ENCODE data around the gene C4BPB.

C4BPB gene

DNA sequence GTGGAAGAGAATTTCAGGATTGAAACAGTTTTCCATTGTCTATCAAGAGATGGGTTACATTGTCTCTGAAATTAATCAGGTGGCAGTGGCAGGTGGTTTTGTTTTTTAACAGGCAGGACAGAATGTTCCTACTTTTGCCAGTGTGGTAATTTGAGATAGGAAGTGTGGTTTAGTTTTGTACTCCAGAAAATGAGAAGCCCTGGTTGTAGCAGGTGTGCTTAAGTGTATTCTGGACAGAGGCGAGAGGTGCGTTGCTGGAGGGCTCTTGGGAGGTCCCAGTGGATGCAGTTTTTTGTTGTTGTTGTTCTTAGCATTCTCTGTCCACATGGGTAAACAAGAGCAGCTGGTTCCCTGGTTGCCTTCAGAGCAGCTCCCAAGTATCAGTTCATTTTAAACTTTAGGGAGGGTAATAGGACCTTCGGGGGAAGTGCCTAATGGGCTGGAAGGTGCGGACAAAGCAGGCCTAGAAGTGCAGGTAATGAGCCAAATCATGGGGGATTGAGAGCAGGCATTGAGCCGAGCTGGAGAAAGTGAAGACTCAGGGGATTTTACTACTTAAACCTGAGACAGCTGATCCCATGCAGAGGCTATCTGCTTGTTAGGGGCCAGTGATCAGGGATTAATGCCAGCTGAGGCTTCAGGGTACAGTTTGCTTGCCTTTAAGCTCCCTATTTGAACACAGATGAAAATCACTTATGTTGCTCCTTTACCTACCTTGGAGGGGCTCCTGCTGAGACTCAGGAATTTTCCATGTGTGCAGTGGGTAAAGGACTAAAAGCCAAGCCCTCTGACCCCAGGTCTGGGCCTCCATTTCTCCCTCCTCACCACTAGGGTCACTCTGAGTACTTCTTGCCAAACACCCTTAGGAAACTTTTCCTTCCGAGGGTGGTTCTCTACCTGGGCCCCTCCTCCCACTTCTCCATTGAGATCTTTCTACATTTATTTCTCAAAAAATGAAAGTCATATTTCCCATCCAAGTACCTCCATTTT lies 29.5 kb upstream of the C4BPB start:
- FAIRE-seq = no peak
- no peak for TF ChIP-seq TAF1 (IDR thresholded peaks at IDR 0.05; ENCODE audit: low read depth, low read length)
- no peak for TF ChIP-seq SPI1 (IDR thresholded peaks at IDR 0.05; ENCODE audit: low read depth, low read length)
- TF ChIP-seq POLR2A (IDR thresholded peaks at IDR 0.05; ENCODE audit: low read depth, low read length) = no peak
- TF ChIP-seq POU2F2 (IDR thresholded peaks at IDR 0.05; ENCODE audit: low read depth, low read length) = no peak
- TF ChIP-seq PAX5 (IDR thresholded peaks at IDR 0.05; ENCODE audit: insufficient read depth, low read length, severe bottlenecking) = no peak
- no peak for TF ChIP-seq POLR2AphosphoS5 (IDR thresholded peaks at IDR 0.05; ENCODE audit: low read depth, low read length)
- no peak for DNase-seq (ENCODE audit: insufficient read length, low spot score)

DNA sequence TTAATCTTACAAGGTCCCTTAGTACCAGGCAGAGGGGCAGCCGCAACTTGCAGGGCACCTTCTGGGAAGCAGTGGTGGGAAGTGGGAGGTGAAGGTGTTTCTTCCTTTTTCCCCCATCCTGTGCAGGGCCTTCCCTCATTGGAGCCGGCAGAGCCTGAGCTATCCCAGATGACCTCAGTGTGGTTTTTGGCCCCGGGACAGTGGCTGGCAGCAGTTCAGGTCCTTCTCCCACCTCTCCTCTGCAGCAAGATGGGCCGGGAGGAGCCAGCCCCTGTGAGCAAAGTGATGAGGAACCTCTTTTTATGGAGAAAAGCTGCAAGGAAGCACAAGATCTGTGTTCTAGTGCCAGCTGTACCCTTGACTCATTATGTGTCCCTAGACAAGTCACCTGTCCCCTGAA lies 28.8 kb upstream of the C4BPB start:
- no peak for FAIRE-seq
- DNase-seq (ENCODE audit: insufficient read length, low spot score) = no peak
- TF ChIP-seq SPI1 (IDR thresholded peaks at IDR 0.05; ENCODE audit: low read depth, low read length) (no peak), POLR2AphosphoS5 (IDR thresholded peaks at IDR 0.05; ENCODE audit: low read depth, low read length) (no peak), TAF1 (IDR thresholded peaks at IDR 0.05; ENCODE audit: low read depth, low read length) (no peak), POLR2A (IDR thresholded peaks at IDR 0.05; ENCODE audit: low read depth, low read length) (no peak), PAX5 (IDR thresholded peaks at IDR 0.05; ENCODE audit: insufficient read depth, low read length, severe bottlenecking) (no peak), POU2F2 (IDR thresholded peaks at IDR 0.05; ENCODE audit: low read depth, low read length) (no peak)

DNA sequence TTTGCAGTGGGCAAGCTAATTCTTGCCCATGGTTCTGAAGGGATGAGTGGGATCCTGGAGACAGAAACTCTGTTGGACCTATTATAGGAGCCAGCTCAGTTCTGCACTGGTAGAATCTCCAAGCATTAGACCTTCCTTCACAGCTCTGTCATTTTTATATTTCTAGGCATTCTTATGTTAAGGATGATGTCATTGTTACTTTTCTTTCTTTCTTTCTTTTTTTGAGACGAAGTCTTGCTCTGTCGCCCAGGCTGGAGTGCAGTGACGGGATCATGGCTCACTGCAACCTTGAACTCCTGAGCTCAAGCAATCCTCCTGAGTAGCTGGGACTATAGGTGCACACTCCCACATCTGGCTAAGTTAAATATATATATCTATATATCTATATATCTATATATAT lies 28.1 kb upstream of the C4BPB start:
- no peak for DNase-seq (ENCODE audit: insufficient read length, low spot score)
- no peak for TF ChIP-seq POLR2AphosphoS5 (IDR thresholded peaks at IDR 0.05; ENCODE audit: low read depth, low read length)
- TF ChIP-seq SPI1 (IDR thresholded peaks at IDR 0.05; ENCODE audit: low read depth, low read length) = no peak
- no peak for TF ChIP-seq PAX5 (IDR thresholded peaks at IDR 0.05; ENCODE audit: insufficient read depth, low read length, severe bottlenecking)
- no peak for TF ChIP-seq POU2F2 (IDR thresholded peaks at IDR 0.05; ENCODE audit: low read depth, low read length)
- no peak for TF ChIP-seq POLR2A (IDR thresholded peaks at IDR 0.05; ENCODE audit: low read depth, low read length)
- no peak for TF ChIP-seq TAF1 (IDR thresholded peaks at IDR 0.05; ENCODE audit: low read depth, low read length)
- FAIRE-seq = no peak

DNA sequence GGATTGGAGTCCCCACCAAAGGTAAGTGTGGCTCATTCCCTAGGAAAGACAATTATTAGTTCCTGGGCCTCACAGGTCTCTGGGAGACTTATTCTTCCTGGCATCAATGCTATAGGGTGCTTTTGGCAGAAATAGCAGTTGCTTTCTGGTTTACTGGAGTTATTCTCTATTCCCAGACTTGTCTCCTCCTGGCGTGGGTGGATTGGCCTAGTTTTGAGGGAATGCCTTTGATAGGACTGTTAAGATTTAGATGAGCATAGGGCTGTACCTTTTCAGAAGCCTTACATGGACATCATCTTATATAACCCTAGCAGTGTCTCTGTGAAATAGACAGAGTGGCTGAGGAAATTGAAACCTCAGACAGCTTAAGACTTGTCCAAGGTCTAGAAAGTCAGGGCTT lies 26.6 kb upstream of the C4BPB start:
- no peak for TF ChIP-seq POU2F2 (IDR thresholded peaks at IDR 0.05; ENCODE audit: low read depth, low read length)
- no peak for TF ChIP-seq POLR2AphosphoS5 (IDR thresholded peaks at IDR 0.05; ENCODE audit: low read depth, low read length)
- DNase-seq (ENCODE audit: insufficient read length, low spot score) (no peak), FAIRE-seq (no peak)

DNA sequence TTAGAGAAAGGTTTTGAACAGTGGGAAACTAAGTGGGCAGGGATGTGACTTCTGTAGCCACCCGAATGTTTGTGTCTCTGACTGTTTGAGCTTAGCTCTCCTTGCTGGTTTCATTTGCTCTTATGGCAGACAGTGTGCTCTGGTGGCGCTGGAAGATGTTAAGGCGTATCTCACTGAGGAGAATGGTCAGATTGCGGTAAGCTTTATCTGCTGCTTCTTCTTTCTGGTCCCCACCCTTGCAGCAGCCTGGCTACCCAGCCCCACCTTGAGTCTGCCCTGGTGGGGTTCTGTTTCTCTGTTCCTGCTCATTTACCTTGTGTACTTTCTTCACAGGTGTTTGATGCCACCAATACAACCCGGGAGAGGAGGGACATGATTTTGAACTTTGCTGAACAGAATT lies 25.6 kb upstream of the C4BPB start:
- DNase-seq (ENCODE audit: insufficient read length, low spot score) (no peak), FAIRE-seq (no peak)
- TF ChIP-seq TAF1 (IDR thresholded peaks at IDR 0.05; ENCODE audit: low read depth, low read length) = no peak
- TF ChIP-seq POLR2A (IDR thresholded peaks at IDR 0.05; ENCODE audit: low read depth, low read length) = no peak
- TF ChIP-seq PAX5 (IDR thresholded peaks at IDR 0.05; ENCODE audit: insufficient read depth, low read length, severe bottlenecking) = no peak
- TF ChIP-seq SPI1 (IDR thresholded peaks at IDR 0.05; ENCODE audit: low read depth, low read length) = no peak
- TF ChIP-seq POLR2AphosphoS5 (IDR thresholded peaks at IDR 0.05; ENCODE audit: low read depth, low read length) = no peak
- no peak for TF ChIP-seq POU2F2 (IDR thresholded peaks at IDR 0.05; ENCODE audit: low read depth, low read length)

DNA sequence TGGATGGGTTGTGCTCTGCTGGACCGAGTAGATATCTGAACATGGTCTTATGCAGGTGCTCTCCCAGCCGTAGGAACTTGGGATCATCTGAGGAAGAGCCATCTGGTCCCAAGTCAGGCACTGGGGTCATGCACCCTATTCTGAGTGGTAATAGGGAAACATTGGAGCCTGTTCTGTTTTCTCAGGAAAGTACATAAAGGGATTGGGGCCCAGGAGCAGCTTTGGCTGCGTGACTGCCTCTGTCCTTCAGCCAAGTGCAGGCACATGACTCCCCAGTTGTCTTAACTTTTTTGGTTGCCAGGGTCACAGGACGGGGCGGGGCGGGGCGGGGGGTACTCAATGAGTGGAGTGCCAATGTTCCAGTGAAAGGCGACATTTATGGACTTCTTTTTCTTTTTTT lies 24.1 kb upstream of the C4BPB start:
- DNase-seq (ENCODE audit: insufficient read length, low spot score) = no peak
- TF ChIP-seq POLR2A (IDR thresholded peaks at IDR 0.05; ENCODE audit: low read depth, low read length) (no peak), SPI1 (IDR thresholded peaks at IDR 0.05; ENCODE audit: low read depth, low read length) (no peak), TAF1 (IDR thresholded peaks at IDR 0.05; ENCODE audit: low read depth, low read length) (no peak), PAX5 (IDR thresholded peaks at IDR 0.05; ENCODE audit: insufficient read depth, low read length, severe bottlenecking) (no peak), POU2F2 (IDR thresholded peaks at IDR 0.05; ENCODE audit: low read depth, low read length) (no peak), POLR2AphosphoS5 (IDR thresholded peaks at IDR 0.05; ENCODE audit: low read depth, low read length) (no peak)
- FAIRE-seq = no peak

DNA sequence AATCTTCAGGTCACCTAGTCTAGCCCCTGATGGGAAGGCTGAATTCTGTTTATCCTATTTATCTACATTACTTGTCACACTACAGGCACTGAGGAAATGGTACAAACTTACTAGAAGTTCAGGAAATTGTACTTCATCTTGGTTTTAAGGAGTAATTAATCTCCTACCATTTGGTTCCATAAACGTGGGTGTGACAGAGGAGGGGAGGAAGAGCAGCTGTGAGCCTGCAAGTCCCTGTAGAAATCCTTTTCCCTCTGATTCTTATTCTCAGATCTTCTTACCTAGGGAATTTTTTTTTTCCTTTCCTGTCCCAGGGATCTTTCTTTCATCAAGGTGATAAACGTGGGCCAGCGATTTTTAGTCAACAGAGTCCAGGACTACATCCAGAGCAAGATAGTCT lies 21.5 kb upstream of the C4BPB start:
- no peak for TF ChIP-seq SPI1 (IDR thresholded peaks at IDR 0.05; ENCODE audit: low read depth, low read length)
- TF ChIP-seq POU2F2 (IDR thresholded peaks at IDR 0.05; ENCODE audit: low read depth, low read length) = no peak
- no peak for TF ChIP-seq TAF1 (IDR thresholded peaks at IDR 0.05; ENCODE audit: low read depth, low read length)
- no peak for TF ChIP-seq POLR2A (IDR thresholded peaks at IDR 0.05; ENCODE audit: low read depth, low read length)
- TF ChIP-seq POLR2AphosphoS5 (IDR thresholded peaks at IDR 0.05; ENCODE audit: low read depth, low read length) = no peak
- no peak for TF ChIP-seq PAX5 (IDR thresholded peaks at IDR 0.05; ENCODE audit: insufficient read depth, low read length, severe bottlenecking)
- DNase-seq (ENCODE audit: insufficient read length, low spot score) (no peak), FAIRE-seq (no peak)

DNA sequence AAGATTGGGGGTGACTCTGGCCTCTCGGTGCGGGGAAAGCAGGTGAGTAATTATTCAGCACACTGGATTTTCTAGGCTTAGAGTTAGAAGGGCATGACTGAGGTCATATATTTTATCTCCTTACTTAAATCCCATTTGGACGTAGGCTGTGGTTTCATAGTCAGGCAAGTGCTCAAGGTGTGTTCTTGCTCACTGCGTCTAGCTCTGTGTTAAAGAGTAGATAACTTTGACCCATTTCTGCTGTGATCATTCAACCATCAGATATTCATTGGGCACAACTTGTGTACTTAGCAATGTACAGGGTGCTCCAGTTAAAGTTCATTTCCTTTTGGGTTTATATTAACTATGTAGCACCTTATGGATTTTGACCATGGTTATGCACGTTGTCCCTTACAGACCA lies 21.0 kb upstream of the C4BPB start:
- DNase-seq (ENCODE audit: insufficient read length, low spot score) = no peak
- no peak for FAIRE-seq
- TF ChIP-seq POLR2AphosphoS5 (IDR thresholded peaks at IDR 0.05; ENCODE audit: low read depth, low read length) (no peak), SPI1 (IDR thresholded peaks at IDR 0.05; ENCODE audit: low read depth, low read length) (no peak), PAX5 (IDR thresholded peaks at IDR 0.05; ENCODE audit: insufficient read depth, low read length, severe bottlenecking) (no peak), TAF1 (IDR thresholded peaks at IDR 0.05; ENCODE audit: low read depth, low read length) (no peak), POLR2A (IDR thresholded peaks at IDR 0.05; ENCODE audit: low read depth, low read length) (no peak), POU2F2 (IDR thresholded peaks at IDR 0.05; ENCODE audit: low read depth, low read length) (no peak)

DNA sequence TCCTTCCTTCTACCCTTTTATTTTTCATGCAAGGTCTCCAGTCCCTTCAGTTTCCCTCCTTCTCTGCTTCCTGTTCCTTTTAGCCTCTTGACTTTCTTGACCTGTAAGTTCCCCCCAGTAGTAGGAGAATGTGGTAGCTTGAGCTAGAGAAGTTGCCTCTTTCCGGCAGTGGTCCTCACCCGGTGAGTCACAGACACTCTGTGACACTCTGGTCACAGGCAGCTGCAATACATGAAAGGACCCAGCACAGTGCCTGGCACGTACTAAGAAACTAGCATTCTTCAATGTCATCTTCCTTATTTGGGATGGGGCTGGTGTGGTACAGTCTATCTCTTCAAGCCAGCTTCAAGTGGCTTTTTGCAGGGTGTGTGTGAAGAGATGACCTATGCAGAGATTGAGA lies 19.6 kb upstream of the C4BPB start:
- no peak for DNase-seq (ENCODE audit: insufficient read length, low spot score)
- TF ChIP-seq TAF1 (IDR thresholded peaks at IDR 0.05; ENCODE audit: low read depth, low read length) (no peak), PAX5 (IDR thresholded peaks at IDR 0.05; ENCODE audit: insufficient read depth, low read length, severe bottlenecking) (no peak), POLR2A (IDR thresholded peaks at IDR 0.05; ENCODE audit: low read depth, low read length) (no peak), SPI1 (IDR thresholded peaks at IDR 0.05; ENCODE audit: low read depth, low read length) (no peak), POU2F2 (IDR thresholded peaks at IDR 0.05; ENCODE audit: low read depth, low read length) (no peak), POLR2AphosphoS5 (IDR thresholded peaks at IDR 0.05; ENCODE audit: low read depth, low read length) (no peak)
- no peak for FAIRE-seq

Measured in GM12891 (cell line).